ENCODE results near the gene S100A10. TPM values are rescaled to one million over a fixed set of nuclear protein-coding genes. Genes with fewer than 3 reads are reported as not detected.

The S100A10 gene
- total RNA-seq, 2 donors from 2014 or later: 313 to 335 TPM

Other genes starting within 250 kb of the S100A10 start
- gene MRPL9, start 230.4 kb downstream of the S100A10 start, total RNA-seq: 10 to 100 TPM; 39.1 TPM
- gene TDRKH, start 203.4 kb downstream of the S100A10 start, total RNA-seq: 1 to 10 TPM; 4.4 to 6.7 TPM
- gene LINGO4, start 188.4 kb downstream of the S100A10 start, total RNA-seq: under 1 TPM in 1 of 2 donors, not detected in 1; 0.29 TPM
- gene RORC, start 162.1 kb downstream of the S100A10 start, total RNA-seq: 1 to 10 TPM; 2.3 to 6.1 TPM
- not detected for gene C2CD4D, start 154.0 kb downstream of the S100A10 start, total RNA-seq
- gene THEM5, start 140.1 kb downstream of the S100A10 start, total RNA-seq: not detected
- 10 to 100 TPM; 14.7 to 17.6 TPM for gene THEM4, start 84.3 kb downstream of the S100A10 start, total RNA-seq
- gene S100A11, start 43.1 kb upstream of the S100A10 start, total RNA-seq: 100 to 1,000 TPM; 178 to 195 TPM
- gene TCHHL1, start 95.2 kb upstream of the S100A10 start, total RNA-seq: not detected
- under 1 TPM; 0.03 to 0.08 TPM for gene TCHH, start 121.6 kb upstream of the S100A10 start, total RNA-seq
- not detected for gene RPTN, start 165.4 kb upstream of the S100A10 start, total RNA-seq
- gene HRNR, start 230.3 kb upstream of the S100A10 start, total RNA-seq: not detected

Data from left cardiac atrium (tissue), 2 donors.